ENCODE results near the gene ZC3H4.

The ZC3H4 gene

GRCh38 chr19:47134545-47134944, 21.0 kb upstream of the ZC3H4 start:
- FAIRE-seq (no peak), DNase-seq (ENCODE audit: insufficient read length, low spot score) (no peak)

GRCh38 chr19:47133021-47133471, 19.5 kb upstream of the ZC3H4 start:
- DNase-seq (ENCODE audit: insufficient read length, low spot score) (no peak), FAIRE-seq (no peak)

- no peak for FAIRE-seq
Measured at GRCh38 chr19:47132194-47132852, 18.7 kb upstream of the ZC3H4 start.

GRCh38 chr19:47130589-47131227, 17.1 kb upstream of the ZC3H4 start, which contains the start of gene SAE1:
Gene SAE1 (plus strand): TSS chr19:47130835. CDS start chr19:47130931, 96 bp downstream.
- DNase-seq (ENCODE audit: insufficient read length, low spot score), result peak; percentile 99
- FAIRE-seq, result peak; percentile 96

More at GRCh38 chr19:47132194-47132852, 18.7 kb upstream of the ZC3H4 start:
- DNase-seq (ENCODE audit: insufficient read length, low spot score), result no peak

DNA sequence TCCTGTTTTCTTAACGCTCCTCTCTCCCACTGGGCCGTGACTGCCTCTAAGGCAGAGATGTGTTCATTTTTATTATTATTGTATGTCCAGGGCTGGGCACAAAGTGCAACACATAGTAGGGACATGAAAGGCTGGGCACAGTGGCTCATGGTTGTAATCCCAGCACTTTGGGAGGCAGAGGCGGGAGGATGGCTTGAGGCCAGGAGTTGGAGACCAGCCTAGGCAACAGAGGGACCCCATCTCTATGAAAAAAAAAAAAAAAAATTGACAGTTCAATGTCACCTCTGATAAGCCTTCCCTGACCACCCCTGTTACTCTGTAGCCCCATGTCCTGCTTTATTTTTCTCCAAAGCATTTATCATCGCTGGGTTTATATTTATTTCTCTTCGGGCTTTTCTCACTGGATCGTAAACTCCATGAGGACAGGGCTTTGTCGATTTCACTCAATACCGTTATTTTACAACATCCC, 16.6 kb upstream of the ZC3H4 start:
- FAIRE-seq, result no peak
- DNase-seq (ENCODE audit: insufficient read length, low spot score), result no peak

DNA sequence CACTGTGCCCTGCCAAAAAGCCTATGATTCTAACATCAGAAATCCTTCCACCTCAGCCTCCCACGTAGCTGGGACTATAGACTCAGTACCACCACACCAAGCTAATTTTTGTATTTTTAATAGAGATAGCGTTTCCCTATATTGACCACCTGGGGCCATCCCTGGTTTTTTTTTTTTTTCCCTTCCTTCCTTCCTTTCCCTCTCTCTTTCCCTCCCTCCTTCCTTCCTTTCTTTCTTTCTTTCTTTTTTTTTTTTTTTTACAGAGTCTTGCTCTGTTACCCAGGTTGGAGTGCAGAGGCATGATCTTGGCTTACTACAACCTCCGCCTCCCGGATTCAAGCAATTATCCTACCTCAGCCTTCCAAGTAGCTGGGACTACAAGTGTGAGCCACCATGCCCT, 16.0 kb upstream of the ZC3H4 start:
- FAIRE-seq (no peak), DNase-seq (ENCODE audit: insufficient read length, low spot score) (no peak)

- no peak for DNase-seq (ENCODE audit: insufficient read length, low spot score)
- FAIRE-seq, result no peak
Measured at GRCh38 chr19:47125669-47125938, 12.0 kb upstream of the ZC3H4 start.

GRCh38 chr19:47124937-47125668, 11.5 kb upstream of the ZC3H4 start:
- DNase-seq (ENCODE audit: insufficient read length, low spot score) (peak; percentile 78), FAIRE-seq (peak; percentile 28)

GRCh38 chr19:47123406-47123805, 9.8 kb upstream of the ZC3H4 start:
- DNase-seq (ENCODE audit: insufficient read length, low spot score), result no peak
- FAIRE-seq, result no peak

DNA sequence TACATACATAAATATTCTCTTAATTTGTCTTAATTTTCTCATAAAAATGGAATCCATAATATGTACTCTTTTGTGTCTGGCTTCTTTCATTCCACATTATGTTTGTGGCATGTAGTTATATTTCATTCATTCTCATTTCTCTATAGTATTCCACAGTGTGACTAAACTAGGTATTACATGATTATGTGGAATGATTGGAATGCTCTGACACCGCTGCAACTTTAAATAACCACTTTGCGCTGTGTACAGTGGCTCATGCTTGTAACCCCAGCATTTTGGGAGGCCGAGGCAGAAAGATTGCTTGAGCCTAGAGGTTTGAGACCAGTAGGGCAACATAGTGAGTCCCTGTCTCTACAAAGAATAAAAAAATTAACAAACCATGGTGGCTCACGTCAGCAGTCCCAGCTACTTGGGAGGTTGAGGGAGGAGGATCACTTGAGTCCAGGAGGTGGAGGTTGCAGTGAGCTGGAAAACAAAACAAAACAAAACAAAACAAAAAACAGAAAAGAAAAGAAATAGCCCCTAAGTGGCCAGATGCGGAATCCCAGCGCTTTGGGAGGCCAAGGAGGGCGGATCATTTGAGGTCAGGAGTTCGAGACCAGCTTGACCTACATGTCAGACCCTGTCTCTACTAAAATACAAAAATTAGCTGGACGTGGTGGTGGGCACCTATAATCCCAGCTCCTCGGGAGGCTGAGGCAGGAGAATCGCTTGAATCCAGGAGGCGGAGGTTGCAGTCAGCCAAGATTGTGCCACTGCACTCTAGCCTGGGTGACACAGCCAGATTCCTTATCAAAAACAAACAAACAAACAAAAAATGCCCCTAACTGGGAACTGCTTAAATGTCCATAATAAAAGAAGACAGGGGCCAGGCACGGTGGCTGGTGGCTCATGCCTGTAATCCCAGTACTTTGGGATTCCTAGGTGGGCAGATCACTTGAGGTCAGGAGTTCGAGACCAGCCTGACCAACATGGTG, 9.1 kb upstream of the ZC3H4 start:
- FAIRE-seq, result peak; percentile 71
- DNase-seq (ENCODE audit: insufficient read length, low spot score), result no peak

- no peak for FAIRE-seq
- DNase-seq (ENCODE audit: insufficient read length, low spot score), result no peak
Measured at GRCh38 chr19:47120470-47121067, 7.0 kb upstream of the ZC3H4 start.

- DNase-seq (ENCODE audit: insufficient read length, low spot score) (no peak), FAIRE-seq (no peak)
Measured at GRCh38 chr19:47113850-47114651, 475 bp upstream of the ZC3H4 start.

DNA sequence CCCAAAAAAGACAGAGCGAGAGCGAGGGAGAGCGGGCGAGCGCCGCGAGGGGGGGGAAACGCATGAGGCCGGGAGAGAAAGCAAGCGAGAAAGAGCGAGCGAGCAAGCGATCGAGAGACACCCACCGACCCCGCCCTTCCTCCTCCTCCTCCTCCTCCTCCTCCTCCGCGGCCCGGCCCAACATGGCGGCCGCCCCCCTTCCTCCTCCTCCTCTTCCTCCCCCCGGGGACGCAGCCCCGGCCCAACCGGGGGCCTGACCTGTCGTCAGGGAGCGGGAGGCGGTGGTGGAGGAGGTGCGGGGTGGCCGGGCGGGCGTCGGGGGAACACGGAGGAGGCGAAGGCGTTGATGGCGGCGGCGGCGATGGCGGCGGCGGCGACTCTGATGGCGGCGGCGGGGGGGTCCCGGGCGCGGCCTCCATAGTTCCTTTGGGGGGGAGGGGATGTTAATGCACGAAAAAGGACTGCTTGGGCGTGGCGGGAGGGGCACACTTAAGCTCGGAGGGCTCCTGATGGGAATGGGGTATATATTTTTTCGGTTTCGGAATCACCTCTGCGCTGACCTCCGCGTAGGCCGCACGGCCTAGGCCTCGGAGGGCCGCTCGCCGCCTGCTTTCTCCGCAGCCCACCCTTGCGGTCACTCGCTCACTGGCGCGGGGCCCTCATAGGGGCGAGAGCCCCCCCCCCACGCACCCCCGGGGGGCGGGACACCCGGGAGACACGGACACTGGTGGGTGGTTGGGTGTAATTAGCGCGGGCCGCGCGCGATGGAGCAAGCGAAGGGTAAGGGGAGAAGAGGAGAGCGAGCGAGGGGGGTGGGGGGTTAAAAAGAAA, 1.2 kb downstream of the ZC3H4 start:
- FAIRE-seq, result no peak
- DNase-seq (ENCODE audit: insufficient read length, low spot score), result peak; percentile 65

- FAIRE-seq, result no peak
- DNase-seq (ENCODE audit: insufficient read length, low spot score), result no peak
Measured at GRCh38 chr19:47111682-47112165, 1.9 kb downstream of the ZC3H4 start.

DNA sequence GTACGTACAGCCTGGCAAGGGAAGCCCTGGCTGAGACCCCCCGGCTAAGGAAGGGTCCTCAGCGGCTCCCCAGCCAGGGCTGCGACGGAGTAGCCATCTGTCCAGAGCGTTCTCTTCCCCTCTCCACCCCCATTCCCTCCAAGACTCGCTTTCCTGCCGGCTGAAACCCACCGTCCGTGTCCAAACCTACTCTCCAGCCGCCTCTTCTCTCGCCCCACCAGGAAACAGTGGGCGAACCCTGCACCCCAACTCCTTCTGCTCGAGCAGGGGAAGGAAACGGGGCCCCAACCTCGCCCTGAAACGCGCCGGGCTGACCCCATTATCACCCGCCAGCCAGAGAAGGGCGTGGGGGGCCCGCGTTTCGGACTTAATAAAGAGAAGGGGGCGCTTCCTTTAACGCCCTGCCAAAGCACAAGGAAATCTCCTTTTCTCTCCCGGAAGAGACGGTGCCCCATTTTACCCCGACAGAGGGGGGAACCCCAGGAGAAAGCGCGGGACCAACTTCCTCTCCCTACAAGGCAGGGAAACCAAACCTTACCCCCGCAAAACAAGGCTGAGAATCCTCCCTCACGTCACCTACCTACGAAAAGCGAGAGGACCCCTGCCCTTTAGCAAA, 2.5 kb downstream of the ZC3H4 start:
- DNase-seq (ENCODE audit: insufficient read length, low spot score) (no peak), FAIRE-seq (no peak)

DNA sequence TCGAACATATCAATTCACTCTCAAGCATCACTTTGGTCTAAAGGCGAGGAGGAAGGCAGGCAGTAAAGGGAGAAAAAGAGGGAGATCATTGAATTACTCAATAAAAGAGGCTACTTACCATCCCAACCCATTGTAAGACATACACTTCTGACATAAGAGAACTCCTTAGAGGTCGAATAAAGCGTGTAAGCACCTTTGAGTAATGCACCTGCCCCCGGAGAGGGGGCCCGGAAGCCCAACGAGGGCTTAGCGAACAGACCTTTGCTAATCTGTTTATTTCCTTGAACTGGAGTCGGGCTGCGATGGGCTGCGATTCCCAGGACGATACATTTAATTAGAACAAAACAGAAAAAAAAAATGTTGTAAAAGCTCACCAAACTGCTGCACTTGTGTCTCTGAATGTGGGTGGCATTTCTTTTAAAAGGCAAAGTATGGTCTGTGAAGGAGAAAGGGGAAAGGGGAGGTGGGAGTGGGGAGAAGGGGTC, 3.0 kb downstream of the ZC3H4 start:
- DNase-seq (ENCODE audit: insufficient read length, low spot score) (no peak), FAIRE-seq (no peak)

DNA sequence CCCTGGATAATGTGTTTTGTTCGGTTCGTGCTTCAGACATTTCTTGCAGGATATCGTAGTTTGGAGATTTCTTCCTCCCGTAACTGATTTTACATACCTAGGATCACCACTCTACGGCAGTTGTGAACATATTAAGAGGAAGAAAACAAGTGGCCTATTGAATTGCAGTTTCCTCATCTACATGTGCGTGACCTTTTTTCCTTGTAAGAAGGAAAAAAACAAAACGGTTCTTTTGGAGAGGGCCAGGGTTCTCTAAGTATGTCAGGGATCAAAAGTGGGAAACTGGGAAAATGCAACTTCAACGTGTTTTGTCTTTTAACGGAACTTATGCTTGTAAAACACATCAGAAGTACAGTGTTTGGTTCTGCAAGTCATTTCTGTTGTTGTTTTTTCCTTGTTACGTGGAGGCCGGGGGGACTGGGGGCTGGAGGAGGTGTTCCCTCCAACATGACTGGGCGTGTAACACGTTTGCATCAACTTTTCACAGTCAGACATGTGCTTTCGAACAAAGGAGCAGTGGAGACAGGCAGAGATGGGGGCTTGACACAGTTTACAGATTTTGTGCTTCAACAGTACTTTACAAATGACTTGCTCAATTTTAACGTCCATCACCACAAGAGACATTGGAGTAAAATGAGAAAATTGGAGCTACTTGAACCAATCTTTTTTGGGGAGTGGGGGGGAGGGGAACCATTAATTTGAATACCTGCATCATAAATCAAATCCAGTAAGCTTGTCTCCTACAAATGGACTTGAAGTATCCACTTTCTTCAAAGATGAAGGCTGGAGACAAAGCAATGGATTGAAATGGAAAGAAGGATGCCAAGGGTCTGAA, 3.8 kb downstream of the ZC3H4 start:
- no peak for DNase-seq (ENCODE audit: insufficient read length, low spot score)
- peak; percentile 42 for FAIRE-seq
